ENCODE measurements around the gene GPRIN1.

- no peak for TF ChIP-seq CTCF (IDR thresholded peaks at IDR 0.05)
- TF ChIP-seq POLR2A (IDR thresholded peaks at IDR 0.05), result no peak
These were observed 44.1 kb downstream of the GPRIN1 start for GRCh38 chr5:176565760-176566288.
